GM18873 (cell line): ENCODE results near the gene POLR1A.
"Not testable (repeated sequence)": the region's sequence is repeated elsewhere in the genome, so short reads cannot be mapped to it uniquely, and the experiment has no call there.

Experiments used
- ATAC-seq: cut with Tn5 transposase; IDR thresholded peaks from one replicate; pipeline ENCODE4 v1.9.1; 2021; ENCODE audit warnings: mild to moderate bottlenecking, moderate library complexity, moderate number of reproducible peaks; ENCODE audit not compliant: unreplicated experiment, low FRiP score

The POLR1A gene

GRCh38 chr2:86001326-86001725 is 104.4 kb downstream of the POLR1A start:
- ATAC-seq, result no peak

- no peak for ATAC-seq
Observed at GRCh38 chr2:86000938-86001312, 104.8 kb downstream of the POLR1A start.

DNA sequence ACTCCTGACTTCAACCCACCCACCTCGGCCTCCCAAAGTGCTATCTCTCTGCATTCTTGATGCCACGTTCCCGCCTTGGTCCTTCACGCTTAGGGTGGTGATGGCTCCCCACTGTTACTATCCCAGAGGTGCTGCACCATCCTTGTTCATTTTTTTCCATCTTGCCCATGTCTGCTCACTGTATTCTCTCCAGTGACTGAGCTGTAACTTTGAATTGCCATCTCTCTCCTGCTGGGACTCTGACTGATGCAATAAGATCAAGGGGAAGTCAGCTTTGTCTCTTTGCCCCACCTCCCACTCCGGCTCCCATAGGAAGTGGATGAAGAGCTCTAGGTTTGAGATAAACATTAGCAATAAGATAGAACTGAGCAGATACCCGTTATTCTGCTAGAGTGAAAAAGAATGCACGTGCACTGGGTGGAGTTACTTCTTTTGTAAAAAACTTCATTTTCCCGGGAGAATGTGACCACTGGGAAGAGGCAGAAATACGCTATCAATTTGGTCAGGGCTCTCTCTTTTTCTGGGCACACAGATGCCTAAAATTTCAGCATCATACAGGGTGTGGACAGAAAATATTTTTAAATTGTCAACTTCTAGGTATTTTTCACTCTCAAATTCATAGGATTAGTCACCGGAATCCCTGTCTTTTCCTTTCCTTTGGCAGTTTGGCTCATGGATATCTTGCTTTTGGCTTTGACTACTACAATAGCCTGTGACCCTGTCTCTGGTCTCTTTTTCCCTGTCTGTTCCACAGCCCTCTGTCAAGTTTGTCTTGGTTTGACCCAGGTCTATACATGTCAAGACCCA is 105.4 kb downstream of the POLR1A start:
- no peak for ATAC-seq

DNA sequence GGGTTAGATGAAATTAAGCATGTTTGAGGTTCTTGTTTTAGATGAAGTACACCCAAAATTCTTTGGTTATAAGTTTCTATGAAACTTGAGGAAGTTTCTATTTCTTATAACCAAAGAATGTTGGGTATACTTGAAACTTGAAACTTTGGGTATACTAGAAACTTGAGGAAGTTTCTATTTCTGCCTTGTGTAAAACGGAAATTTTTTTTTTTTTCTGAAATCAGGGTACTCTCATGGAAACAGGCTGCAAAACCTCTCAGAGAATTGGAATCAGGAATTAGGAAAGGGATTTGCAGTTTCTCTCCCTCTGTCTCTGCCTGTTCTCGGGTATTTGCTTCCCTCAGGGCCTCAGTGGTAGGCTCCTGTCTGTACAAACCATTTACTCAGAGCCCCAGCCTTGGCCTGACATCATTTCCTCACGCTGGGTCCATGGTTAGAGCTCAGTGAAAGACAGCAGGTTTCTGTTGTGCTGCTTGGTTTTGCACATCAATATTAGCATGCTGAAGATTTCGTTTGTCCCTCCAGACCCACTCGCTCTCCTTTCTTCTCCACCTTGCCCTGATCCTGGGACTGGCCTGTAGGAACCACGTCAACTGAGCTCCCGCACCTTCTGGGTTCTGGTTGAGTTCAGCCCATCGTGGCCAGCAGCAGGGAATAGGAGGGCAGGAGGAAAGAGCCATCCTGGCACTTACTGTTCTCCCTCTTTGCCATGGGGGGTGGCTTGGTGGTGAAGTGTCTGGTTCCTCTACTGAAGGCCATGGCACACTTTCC is 106.4 kb downstream of the POLR1A start:
- ATAC-seq, result peak; percentile 62

GRCh38 chr2:85998071-85998991 is 107.4 kb downstream of the POLR1A start:
- no peak for ATAC-seq

DNA sequence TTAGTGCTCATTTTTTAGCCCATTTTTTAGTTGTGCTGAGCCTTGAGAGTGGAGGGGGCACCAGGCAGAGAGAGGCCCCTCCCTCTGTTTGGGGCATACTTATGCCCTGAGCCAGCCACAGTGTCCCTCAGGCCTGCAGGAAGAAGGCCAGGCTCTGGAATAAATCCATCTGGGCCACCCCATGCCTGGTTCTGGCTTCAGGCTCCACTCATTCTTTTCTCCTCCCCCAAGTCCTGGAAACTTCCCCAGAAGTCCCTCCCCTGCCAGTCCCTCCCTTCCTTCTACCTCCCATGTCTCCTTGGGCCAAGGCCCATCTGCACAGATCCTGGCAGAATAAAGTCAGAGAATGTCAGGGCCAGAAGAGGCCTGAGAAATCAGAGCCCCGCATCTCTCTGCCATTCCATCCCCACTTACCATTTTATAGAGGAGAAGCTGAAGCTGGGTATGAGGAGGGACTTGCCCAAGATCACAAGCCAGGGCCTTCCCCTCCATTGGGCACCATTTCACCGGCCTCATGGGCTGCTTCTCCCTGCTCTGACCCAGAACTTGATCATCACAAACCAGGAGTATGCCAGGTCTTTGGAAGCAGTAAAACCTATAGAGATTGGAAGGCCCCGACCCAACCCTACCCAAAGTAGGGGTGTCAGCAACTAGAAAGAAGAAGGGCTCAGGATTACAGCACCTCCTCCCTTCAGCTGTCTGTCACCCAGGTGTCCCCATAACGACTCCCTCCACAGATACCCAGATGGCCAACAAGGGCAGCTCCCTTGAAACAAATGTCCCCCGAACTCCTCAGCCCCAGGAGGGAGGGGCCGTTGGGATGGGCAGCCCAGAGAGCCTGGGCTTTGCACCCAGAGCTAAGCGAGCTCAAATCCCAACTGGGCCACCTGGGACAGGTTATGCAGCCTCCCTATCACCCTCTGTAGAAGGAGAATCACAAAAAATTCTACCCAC is 108.4 kb downstream of the POLR1A start:
- no peak for ATAC-seq

- no peak for ATAC-seq
Observed at GRCh38 chr2:85996591-85996990, 109.1 kb downstream of the POLR1A start.

DNA sequence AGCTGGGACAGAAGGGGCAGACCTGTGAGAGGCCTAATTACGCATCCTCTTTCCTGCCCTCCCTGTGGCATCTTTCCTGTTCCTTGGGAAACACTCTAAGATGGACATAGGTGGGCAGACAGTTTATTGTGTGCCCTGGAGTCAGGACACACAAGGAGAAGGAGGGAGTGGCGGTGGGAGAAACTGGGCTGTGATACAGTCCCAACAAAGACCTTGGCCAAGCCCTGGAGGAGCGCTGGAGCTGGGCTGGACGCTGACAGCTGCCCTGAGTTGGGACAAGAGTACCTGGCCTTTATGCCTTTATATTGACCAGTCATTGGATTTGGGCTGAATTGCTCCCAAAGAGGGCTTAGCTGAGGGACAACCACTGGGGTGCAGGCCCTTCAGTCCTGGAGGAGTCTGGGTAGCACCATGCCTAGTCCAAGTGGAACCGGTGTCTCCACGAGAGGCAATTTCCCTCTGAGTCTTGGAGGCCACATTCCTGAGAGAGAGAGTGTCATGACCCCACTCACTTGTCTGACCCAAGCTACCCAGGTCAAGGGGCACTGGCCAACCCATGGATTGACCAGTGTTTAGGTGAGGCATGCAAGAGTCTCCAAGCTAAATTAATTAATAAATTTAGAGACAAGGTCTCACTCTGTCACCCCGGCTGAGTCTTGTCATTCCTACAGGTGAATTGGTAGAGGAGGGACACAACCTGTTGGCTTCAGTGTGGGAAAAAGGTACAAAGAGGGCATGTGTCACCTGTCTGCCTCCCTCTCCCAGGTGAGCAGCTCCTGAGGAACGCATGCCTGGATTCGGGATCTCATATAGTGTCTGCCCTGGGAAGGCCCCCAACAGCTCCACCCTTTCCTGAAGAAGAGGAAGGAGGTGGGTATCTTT is 109.8 kb downstream of the POLR1A start:
- ATAC-seq, result no peak

DNA sequence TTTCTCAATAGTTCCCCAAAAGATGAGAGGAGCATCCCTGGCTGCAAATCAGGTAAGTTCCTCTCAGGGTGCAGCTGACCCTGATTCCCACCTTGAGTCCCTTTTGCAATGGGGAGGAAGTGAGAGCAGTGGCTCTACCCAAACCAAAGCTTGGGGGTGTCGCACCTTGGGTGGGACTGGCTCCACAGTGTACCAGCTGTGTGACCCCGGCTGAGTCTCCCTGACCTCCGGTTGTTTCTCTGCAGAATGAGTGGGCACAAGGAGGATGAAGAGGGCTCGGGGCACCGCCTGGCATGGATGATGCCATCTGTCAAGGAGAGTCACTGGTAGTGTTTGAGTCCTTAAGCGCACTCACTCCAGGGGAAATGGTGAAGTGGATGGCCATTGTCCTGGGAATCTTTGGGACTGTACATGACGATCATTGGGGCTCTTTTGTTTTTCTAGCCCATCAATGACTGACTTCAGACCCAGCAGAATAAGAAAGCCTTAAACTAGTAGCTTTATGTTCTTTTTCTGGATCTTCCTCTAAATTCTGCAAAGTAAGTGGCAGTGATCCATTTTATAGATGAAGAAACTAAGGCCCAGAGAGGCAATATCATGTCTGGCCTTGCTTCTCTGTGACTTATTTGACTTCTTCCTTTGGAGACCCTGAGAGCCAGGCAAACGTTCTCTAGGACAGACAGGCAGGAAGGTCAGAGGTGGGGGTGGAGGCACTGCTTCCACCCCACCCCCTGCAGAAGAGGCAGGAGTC is 110.6 kb downstream of the POLR1A start:
- no peak for ATAC-seq

GRCh38 chr2:85994421-85994777 is 111.3 kb downstream of the POLR1A start:
- peak; percentile 5 for ATAC-seq

GRCh38 chr2:85992611-85993010 is 113.1 kb downstream of the POLR1A start:
- no peak for ATAC-seq

GRCh38 chr2:85992053-85992452 is 113.6 kb downstream of the POLR1A start:
- not testable (repeated sequence) for ATAC-seq

GRCh38 chr2:85990084-85990483 is 115.6 kb downstream of the POLR1A start:
- ATAC-seq, result no peak

DNA sequence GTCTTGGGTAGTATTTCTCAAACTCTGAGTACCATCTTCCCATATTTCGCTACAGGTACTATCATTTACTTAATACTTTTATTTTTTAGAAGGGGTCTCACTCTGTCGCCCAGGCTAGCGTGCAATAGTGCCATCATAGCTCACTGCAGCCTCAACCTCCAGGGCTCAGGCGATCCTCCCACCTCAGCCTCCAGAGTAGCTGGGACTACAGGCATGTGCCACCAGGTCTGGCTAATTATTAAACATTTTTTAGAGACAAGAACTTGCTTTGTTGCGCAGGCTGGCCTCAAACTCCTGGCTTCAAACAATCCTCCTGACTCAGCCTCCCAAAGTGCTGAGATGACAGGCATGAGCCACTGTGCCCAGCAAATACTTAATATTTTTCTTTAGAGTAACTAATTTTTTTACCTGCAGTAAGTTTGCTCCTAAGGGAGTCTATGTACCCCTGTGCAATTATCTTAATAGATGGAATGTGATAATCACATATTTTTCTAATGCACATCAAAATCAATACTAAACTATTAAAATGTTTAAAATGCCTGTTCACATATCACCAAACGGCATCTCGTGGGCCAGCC is 116.3 kb downstream of the POLR1A start:
- ATAC-seq, result no peak

- ATAC-seq, result no peak
Observed at GRCh38 chr2:85988914-85989270, 116.8 kb downstream of the POLR1A start.

DNA sequence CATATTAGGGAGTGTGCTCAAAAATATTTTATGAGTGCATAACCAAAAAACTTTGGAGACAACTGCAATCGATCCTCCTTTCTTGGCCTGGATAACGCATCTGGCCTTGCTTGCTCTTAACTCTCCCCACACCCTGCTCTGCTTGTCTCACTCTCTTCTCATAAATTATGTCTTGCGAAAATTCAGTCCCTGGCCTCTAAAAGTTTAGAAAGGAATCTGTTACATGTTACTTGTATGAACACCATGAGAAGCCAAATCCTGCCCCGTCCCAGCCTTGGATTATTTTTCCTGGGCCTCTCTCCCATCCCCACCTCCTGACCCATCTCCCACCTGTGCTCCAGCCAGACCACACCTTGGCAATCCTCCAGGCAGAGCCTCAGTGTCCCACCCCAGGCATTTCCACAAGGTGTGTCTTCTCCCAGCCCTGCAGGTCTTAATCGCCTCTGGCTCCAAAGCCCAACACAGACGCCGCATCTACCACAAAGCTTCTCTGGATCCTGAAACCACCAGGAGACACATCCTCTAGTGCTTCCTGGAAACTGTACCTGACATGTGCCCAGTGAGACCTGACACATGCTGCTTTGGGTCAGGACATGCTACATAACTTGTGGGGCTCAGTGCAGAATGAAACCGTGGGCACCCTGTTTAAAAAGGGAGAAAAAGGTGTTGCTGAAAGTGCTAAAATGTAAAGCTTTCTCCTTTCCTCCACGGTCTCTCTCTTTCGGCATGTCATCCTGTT is 117.3 kb downstream of the POLR1A start:
- ATAC-seq, result no peak
